ENCODE results near the gene WDR81.
"Not testable (repeated sequence)": the region's sequence is repeated elsewhere in the genome, so short reads cannot be mapped to it uniquely, and the experiment has no call there.

The WDR81 gene

GRCh38 chr17:1755827-1756262 is 31.3 kb downstream of the WDR81 start:
- peak; percentile 65 for DNase-seq

GRCh38 chr17:1758807-1759206 is 34.3 kb downstream of the WDR81 start:
- DNase-seq: no peak

GRCh38 chr17:1759529-1759928 is 35.0 kb downstream of the WDR81 start:
- no peak for DNase-seq

GRCh38 chr17:1762233-1762900 is 37.9 kb downstream of the WDR81 start:
- DNase-seq: peak; percentile 63

GRCh38 chr17:1762901-1763898 is 38.7 kb downstream of the WDR81 start:
- no peak for DNase-seq

- peak; percentile 75 for DNase-seq
These were observed 39.8 kb downstream of the WDR81 start for GRCh38 chr17:1764284-1764683.

- not testable (repeated sequence) for DNase-seq
These were observed 40.2 kb downstream of the WDR81 start for GRCh38 chr17:1764705-1765104.

- no peak for DNase-seq
These were observed 41.1 kb downstream of the WDR81 start for GRCh38 chr17:1765576-1765975.

GRCh38 chr17:1766382-1767135 is 42.1 kb downstream of the WDR81 start:
- DNase-seq: peak; percentile 64

GRCh38 chr17:1767358-1767757 is 42.9 kb downstream of the WDR81 start:
- no peak for DNase-seq

GRCh38 chr17:1769822-1770477 is 45.4 kb downstream of the WDR81 start:
- peak; percentile 88 for DNase-seq

GRCh38 chr17:1773000-1773695 is 48.6 kb downstream of the WDR81 start:
- DNase-seq: not testable (repeated sequence)

GRCh38 chr17:1773696-1774181 is 49.2 kb downstream of the WDR81 start:
- DNase-seq: no peak

- DNase-seq: no peak
These were observed 50.1 kb downstream of the WDR81 start for GRCh38 chr17:1774390-1775176.

- DNase-seq: no peak
These were observed 51.8 kb downstream of the WDR81 start for GRCh38 chr17:1776328-1776727.

- no peak for DNase-seq
These were observed 52.4 kb downstream of the WDR81 start for GRCh38 chr17:1776857-1777256.

- peak; percentile 91 for DNase-seq
These were observed 55.1 kb downstream of the WDR81 start for GRCh38 chr17:1779571-1780131.

GRCh38 chr17:1782171-1782567 is 57.7 kb downstream of the WDR81 start:
- no peak for DNase-seq

GRCh38 chr17:1783271-1783670 is 58.8 kb downstream of the WDR81 start:
- no peak for DNase-seq

GRCh38 chr17:1783834-1784611 is 59.5 kb downstream of the WDR81 start:
- peak; percentile 77 for DNase-seq

All from islet precursor cell (in vitro differentiated cells).